Fibroblast of skin of left biceps (primary cell): ENCODE data around the gene CCDC40.
"Not testable (repeated sequence)": the region's sequence is repeated elsewhere in the genome, so short reads cannot be mapped to it uniquely, and the experiment has no call there.

Experiments used
- DNase-seq, 2 experiments: peaks; one replicate each; pipeline ENCODE4 v3.0.0-alpha.2; 2013; ENCODE audit warnings: low read depth in 2 of 2

The CCDC40 gene, protein sequence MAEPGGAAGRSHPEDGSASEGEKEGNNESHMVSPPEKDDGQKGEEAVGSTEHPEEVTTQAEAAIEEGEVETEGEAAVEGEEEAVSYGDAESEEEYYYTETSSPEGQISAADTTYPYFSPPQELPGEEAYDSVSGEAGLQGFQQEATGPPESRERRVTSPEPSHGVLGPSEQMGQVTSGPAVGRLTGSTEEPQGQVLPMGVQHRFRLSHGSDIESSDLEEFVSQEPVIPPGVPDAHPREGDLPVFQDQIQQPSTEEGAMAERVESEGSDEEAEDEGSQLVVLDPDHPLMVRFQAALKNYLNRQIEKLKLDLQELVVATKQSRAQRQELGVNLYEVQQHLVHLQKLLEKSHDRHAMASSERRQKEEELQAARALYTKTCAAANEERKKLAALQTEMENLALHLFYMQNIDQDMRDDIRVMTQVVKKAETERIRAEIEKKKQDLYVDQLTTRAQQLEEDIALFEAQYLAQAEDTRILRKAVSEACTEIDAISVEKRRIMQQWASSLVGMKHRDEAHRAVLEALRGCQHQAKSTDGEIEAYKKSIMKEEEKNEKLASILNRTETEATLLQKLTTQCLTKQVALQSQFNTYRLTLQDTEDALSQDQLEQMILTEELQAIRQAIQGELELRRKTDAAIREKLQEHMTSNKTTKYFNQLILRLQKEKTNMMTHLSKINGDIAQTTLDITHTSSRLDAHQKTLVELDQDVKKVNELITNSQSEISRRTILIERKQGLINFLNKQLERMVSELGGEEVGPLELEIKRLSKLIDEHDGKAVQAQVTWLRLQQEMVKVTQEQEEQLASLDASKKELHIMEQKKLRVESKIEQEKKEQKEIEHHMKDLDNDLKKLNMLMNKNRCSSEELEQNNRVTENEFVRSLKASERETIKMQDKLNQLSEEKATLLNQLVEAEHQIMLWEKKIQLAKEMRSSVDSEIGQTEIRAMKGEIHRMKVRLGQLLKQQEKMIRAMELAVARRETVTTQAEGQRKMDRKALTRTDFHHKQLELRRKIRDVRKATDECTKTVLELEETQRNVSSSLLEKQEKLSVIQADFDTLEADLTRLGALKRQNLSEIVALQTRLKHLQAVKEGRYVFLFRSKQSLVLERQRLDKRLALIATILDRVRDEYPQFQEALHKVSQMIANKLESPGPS

DNA sequence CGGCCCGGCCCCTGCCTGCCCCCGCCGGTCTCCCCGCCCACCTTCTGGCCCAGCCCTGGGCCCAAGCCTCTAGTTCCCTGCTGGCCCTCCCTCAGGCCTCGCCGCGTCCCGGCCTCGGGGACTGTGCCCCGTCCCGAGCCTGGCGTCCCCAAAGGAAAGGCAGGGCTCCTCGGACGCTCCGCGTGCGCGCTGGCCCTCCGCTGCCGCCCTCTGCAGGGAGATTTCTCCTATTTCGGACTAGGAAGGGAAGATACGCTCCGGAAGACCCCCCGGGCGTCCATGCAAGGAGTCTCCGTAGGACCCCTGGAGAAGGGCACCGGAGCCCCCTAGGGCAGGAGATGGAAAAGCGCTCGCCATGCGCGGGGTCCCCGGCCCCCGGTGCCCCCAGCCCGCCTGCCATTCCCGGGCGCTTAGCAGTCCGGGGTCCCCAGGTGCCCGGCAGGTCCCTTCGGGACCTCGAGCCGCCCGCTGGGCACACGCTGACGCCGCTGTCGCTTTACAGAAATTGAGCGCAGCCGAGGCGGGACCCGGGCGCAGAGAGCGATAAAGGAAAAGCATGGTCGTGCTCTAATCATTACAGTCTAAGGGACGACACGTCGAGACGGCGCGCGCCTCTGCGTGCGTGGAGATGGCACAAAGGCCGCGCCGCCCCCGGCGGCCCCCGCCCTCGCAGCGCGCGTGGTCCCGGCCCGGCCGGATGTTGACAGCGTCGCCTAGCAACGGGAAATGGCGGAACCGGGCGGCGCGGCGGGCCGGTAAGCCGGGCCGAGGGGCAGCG lies at the start of gene CCDC40:
Gene CCDC40, plus strand, starts transcription at position 706 of the 778 bp plus-strand sequence. Its CDS starts 21 bp downstream, at position 727.
- peak; percentile 26 to 28 for DNase-seq

DNA sequence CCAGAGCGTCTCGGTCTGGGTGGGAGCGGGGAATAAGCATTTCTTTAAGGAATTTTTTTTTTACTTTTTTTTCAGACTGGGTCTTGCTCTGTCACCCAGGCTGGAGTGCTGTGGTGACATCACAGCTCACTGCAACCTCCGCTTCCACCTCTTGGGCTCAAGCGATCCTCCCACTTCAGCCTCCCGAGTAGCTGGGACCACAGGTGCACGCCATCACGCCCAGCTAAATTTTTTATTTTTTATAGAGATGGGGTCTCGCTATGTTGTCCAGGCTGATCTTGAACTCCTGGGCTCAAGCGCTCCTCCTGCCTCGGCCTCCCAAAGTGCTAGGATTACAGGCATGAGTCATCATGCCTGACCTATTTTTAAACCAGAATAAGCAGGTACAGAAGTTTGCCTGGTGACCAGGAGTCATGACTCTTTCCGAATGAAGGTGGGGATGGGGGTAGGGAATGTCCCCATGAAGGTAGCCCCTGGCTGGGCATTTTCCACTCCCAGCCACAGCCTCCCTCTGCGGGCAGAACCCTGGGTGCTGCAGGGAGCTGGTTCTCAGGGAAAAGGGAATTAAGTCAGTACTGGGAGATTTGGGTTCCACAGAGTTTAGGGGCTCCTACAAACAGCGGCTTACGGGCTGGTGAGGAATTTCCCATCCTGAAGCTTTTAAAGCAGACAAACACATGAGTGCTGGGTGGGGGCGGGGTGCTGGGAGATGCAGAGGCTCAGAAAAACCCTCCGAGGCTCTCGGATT lies 49.1 kb upstream of the CCDC40 start:
- no peak for DNase-seq

DNA sequence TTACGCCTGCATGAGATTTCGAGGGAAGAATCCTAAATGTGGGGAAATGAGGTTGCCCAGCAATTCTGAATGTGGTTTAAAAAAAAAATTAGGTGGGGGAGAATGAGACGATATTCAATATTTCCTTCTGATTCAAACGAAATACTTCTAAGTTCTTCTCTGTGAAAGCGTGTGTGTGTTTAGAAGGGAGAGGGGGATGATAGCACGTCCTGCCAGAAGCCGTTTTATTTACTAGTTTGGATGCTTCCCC lies 48.6 kb upstream of the CCDC40 start:
- no peak for DNase-seq

DNA sequence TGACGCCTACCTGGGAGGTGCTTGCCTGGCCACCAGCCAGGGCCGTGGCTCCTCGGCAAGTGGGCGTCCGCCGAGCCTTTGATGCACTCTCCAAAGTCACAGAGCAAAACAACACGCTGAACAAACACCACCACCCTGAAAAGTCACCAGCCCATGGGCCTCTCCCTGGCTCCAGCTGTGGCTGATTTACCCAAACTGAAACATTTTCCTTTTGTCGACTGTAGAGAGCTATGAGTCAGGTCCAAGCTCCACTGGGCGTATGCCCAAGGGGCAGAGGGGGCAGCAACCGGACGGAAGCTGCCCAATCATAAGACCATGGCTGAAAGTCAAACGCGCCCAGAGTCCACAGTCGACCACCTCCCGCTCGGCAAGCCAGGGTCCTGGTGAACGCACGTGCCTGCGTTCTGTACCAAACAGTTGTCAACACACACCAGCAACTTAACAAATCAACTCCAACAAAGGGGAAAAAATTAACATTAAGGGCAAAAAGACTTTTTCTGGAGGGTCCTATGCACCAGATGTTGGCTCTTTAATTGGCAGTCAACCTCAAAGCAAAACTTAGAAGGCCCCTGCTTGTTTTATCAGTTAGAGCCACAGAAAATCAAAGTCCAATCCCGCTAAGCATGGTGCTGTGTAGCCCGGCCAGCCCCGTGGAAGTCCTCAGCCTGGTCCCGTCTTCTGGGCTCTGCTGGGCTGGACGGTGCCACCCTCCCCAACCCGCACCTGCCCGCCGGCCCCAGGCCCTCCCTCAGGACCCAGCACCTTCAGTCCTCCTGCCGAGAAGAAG lies 48.1 kb upstream of the CCDC40 start:
- no peak for DNase-seq

DNA sequence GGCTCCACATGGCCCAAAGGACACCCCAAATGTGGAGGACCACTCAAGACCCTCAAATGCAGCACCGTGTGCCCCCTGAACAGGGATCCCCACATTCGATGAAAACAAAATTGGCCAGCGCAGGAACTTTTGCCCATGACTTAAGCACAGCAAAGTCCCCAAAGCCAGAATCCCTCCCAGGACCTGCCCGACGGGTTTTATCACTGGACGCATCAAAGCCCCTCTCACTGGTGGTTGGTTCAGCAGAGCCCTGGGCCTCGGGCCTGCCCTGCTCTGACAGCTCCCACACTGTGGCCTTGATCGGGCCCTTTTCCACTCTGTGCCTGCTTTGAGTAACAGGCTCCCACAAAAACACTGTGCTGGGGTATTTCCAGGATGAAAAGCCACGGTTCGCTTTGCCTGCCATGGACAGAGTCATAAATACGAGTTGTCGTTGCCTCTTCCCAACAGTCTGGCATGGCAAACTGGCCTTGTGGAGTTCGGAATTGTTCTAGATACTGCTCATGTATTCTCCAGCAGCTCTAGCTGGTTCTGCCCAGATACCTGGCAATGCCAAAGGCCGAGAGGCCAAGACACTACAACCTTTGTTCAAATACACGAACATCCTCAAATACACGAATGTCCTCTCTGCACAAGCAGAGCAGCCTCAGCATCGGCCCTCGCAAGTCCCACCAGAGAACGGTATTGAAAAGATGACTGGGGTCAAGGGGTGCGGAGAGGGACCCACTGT lies 47.2 kb upstream of the CCDC40 start:
- DNase-seq = no peak

DNA sequence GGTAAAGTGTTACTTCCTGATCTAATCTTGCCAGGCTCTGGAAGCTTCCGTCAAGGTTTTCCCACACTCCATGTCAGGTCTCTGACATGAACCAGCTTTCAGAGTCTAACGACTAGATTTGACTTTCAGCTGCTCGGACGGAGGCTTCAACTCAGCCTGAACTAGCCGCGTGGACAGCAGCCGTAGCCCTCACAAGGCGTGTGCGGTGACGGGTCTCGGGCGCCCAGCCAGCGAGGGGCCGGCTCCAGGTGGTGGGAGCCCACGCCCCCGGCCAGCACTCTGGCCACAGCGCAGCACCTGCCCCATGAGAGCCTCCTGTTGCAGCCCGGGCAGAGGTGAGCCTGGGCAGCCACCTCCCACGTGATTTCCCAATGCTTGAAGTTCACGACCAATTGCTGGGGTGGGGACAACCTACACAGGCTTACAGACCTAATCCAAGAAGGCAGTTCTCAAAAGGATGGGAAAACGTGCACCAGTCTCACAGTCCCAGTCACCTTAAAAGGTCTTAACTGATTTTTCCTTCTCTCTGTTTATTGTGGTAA lies 46.3 kb upstream of the CCDC40 start:
- DNase-seq = no peak

DNA sequence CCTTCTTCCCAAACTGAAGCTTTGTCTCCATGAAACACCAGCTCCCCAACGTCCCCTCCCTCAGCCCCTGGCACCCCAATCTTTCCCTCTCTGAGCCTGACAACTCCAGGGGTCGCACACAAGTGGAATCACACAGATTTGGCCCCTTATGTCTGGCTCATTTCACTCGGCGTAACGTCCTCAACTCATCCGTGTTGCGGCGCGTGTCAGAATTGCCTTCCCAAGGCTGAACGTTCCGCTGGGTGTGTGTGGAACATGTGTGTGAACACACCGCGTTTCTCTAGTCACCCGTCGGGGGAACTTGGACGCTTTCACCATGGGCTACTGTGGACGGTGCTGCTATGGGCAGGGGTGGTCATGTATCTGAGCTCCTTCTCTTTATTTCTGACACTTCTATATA lies 45.7 kb upstream of the CCDC40 start:
- DNase-seq = no peak

DNA sequence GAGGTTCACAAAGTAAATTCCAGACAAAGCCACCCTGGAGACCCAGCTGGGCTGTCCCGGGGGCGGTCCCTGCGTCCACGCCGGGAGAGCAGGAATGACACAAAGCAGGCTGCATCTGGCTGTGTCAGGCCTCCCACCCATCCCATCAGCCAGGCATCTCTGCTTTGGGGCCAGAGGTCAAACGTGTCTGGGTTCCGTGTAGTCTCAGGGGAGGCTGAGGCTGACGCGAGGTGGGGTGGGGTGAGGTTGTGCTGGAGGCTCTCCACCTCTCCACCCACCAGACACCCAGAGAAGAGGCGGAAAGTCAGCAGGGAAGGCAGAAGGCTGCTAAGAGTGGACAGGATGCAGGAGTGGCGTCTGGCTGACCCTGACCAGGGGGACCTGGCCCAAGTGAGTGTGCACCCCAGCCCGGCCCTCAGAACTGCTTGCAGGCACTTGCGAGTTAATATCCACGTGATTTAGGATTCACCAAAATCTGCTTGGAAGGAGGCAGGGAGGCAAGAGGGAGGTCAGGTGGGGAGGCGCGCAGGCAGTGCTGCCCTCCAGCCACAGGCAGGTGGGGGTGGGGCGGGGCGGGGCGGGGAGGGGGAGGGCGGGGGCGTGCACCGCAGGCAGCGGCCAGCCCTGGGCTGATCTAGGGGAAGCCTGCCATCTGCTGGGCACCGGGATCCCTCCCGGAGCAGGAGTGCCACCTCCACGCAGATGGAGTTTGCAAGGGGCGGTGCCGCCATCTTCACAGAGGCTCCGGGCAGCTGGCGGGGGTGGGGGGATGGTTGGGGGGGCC lies 45.1 kb upstream of the CCDC40 start:
- peak; percentile 35 to 37 for DNase-seq

DNA sequence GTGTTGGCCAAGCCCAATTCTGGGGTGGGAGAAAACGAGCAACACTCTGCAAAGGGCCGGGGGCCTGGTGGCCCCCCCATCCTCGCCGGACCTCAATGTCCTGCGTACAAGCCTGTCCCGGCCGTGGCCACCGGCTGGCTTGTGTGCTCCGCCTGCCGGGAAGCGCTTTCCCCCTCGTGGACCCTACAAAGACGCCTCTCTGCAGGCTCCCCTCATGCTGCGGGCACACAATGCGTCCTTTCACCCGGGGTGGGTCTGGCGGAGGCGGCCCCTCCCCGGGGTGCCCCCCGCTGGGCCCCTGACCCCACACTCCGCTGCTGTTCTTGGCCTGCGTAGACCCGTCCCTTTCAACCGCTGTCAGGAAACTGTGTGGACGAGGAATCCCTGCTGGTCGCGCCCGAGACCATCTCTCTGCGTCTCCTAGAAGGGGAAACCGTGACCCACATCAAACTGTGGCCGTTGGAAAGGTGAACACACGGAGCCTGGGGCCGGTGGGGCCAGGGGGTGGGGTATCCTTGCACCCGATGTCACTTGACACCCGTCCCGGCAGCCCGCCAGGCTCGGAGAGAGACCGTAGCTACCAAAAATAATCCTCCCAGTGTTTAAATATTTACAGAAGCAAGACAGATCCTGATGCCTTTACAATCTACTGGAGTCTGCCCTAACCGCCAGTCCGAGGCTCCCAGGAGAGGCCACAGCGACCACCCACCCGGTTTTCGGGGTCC lies 44.4 kb upstream of the CCDC40 start:
- DNase-seq = no peak

DNA sequence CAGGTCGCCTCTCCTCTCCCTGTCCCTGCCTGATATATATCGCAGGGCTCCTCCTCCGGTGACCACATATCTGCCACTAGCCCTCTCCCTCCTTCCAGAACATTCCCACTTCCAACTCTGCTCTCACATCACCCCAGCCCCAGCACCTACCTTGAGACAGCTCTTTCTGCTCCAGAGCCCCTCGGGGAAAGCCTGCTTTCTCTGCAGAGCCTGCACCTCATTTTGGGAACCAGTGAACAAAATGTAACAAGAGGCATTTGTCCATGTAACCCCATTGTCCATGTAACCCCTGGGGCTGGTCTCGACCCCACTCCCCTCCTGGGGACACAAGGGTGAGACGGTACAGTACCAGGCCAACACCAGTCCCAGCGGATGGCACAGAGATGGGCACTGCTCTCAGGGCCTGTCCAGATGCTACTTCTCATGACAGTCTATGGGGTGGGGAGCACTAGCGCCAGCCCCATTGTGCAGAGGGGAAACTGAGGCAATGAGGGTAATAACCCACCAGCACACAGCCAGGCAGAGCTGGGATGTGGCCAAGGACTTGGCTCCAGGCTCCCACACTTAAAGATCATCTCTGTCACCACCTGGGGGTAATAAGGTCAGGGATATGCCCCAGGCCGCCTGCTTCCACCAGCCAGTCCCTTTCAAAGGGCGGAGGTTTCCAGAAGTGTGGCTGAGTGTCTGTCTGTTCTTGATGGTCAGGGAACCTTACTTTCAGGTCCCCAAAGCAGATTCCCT lies 43.6 kb upstream of the CCDC40 start:
- no peak for DNase-seq

DNA sequence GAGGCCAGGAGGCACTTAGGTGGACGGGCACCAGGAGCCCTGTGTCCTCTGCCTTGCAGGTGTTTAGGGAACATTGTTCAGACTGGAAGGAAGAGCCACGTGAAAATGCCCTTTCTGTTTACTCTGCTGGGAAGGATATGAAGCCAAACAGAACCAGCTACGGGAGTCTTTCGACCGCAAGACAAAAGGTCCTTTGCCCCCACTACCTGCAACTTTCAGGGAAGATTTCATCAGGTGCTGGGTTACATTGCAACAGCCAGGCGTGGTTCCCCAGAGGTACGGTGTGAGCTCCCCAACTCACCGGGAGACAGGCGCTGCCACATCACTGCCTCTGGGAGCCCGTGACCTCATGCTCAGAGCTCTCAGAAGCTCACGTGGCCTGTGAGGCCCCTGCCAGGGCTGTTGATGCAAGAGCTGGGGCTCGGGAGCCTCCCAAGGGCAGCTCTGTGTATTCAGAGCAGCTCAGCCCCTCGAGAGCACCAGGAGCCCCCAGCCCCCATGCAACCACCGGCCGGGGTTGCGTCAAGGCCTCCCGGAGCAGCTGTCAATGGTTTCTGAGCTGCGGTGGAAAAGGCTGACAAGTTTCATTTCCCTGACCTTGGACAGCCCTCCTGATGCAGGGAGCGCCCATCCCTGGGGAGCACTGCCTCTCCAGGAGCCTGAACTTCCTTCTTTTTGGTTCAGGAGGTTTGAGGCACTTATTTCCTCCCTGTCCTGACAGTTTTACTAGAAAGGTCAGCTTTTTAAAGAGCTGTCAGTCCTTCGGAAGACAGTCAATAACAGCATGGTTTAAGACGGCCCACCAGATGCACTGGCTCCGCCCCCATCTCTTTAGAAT lies 42.8 kb upstream of the CCDC40 start:
- peak; percentile 90 for DNase-seq

DNA sequence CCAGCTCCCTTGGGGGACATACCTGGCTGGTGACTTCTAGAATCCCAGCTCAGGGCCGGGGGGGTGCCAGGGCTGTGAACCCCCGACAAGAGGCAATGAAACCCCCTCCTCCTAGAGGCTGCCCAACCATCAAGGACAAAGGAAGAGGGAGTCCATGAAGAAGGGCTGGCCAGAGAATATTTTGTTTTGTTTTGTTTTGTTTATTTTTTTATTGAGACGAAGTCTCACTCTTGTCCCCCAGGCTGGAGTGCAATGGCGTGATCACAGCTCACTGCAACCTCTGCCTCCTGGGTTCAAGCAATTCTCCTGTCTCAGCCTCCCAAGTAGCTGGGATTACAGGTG lies 42.2 kb upstream of the CCDC40 start:
- DNase-seq = not testable (repeated sequence)

DNA sequence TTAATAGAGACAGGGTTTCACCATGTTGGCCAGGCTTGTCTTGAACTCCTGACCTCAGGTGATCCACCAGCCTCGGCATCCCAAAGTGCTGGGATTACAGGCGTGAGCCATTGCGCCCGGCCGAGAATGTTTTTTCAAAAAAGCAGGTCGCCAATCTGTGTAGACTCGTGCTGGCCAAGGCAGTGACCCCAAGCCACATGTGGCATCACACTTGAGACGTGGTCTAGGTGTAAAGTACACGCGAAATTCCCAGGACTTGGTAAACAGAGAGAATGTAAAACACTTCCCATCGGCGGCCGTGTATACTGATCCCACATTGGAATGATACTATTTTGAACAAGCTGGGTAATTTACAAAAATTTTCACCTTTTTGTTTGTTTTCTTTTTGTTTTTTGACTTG lies 41.8 kb upstream of the CCDC40 start:
- DNase-seq = no peak

DNA sequence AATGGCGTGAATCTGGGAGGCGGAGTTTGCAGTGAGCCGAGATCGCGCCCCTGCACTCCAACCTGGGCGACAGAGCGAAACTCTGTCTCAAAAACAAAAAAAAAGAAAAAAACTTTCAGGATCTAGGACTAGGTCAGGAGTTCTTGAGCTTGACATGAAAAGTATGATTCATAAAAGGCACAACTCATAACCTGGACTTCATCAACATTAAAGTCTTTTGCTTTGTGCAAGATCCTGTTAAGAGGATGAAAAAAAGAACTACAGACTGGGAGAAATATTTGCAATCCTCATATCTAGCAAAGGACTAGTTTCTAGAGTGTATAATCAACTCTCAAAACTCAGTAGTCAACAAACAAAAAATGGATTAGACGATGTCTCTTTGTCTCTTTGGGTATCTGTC lies 40.7 kb upstream of the CCDC40 start:
- DNase-seq = no peak

DNA sequence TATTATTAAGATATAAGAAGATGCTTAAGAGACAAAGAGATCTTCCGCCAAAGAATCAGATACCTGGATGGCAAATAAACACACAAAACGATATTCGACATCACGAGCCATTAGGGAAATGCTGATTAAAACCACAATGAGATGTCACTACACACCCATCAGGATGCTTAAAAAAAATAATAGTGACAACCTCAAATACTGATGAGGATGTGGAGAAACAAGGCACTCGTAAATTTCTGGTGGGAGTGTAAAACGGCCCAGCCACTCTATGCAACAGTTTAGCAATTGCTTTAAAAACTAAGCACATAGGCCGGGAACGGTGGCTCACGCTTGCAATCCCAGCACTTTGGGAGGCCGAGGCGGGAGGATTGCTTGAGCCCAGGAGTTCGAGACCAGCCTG lies 40.2 kb upstream of the CCDC40 start:
- no peak for DNase-seq

DNA sequence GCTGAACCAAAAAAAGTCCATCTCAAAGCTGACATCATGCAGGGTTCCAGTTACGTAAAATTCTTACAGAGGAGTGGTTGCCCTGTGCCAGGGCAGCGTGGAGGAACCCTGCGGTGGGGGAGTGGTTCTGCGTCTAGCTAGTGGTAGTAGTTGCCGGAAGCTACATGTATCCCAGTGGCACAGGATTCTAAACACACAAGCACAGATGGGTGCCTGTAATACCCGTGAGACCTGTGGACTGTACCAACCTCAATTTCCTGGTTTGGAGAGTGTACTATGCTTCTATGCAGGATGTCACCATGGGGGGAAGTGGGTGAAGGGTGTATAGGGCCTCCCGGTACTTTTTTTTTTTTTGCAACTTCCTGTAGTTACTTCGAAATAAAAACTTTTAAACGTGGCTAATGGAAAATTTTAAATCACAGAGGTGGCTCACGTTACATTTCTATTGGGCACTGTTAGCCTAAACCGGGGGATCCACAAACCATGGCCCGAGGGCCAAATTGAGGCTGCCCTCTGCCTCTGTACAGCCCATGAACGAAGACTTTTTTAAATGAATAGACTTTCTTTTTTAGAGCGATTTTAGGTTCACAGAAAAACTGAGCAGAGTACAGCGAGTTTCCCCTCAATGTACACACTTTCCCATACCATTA lies 39.3 kb upstream of the CCDC40 start:
- DNase-seq = no peak
